Lung (tissue), 12 donors: Measurements from ENCODE around the gene UQCC5. TPM values are rescaled to one million over a fixed set of nuclear protein-coding genes. Genes with fewer than 3 reads are reported as not detected.
"Not testable (repeated sequence)": the region's sequence is repeated elsewhere in the genome, so short reads cannot be mapped to it uniquely, and the experiment has no call there.

Experiments
- ATAC-seq: fragments of 200-7000 bp; cut with Tn5 transposase; one replicate; pipeline ENCODE4 v1.9.1; 2020; ENCODE audit warnings: moderate number of reproducible peaks; ENCODE audit not compliant: insufficient read depth, low FRiP score
- DNase-seq, 3 donors: peaks; one replicate each; pipeline ENCODE4 v3.0.0-alpha.2; 2013 to 2017
- H3K27ac ChIP-seq, 2 donors: one replicate each; pipeline ENCODE4 v1.5.1; 2013; ENCODE audit warnings: mild to moderate bottlenecking in 2 of 2, moderate library complexity in 2 of 2, control low read depth in 1 of 2, inconsistent platforms in 1 of 2, low read depth in 1 of 2, low read length in 1 of 2
- H3K27me3 ChIP-seq, 3 donors: one replicate each; pipeline ENCODE4 v1.5.1; 2013; ENCODE audit warnings: low read length in 2 of 3; ENCODE audit not compliant: control insufficient read depth in 3 of 3, insufficient read depth in 3 of 3
- H3K36me3 ChIP-seq, 4 donors: one replicate each; pipeline ENCODE4 v1.5.1; 2013; ENCODE audit warnings: low read length in 4 of 4, mild to moderate bottlenecking in 1 of 4, moderate library complexity in 1 of 4; ENCODE audit not compliant: control insufficient read depth in 4 of 4, insufficient read depth in 4 of 4
- H3K4me1 ChIP-seq, 5 donors: one replicate each; pipeline ENCODE4 v1.5.1; 2013; ENCODE audit warnings: low read length in 5 of 5, mild to moderate bottlenecking in 2 of 5, moderate library complexity in 1 of 5; ENCODE audit not compliant: control insufficient read depth in 5 of 5, insufficient read depth in 5 of 5
- H3K4me3 ChIP-seq: one replicate; pipeline ENCODE4 v1.5.1; 2013; ENCODE audit warnings: mild to moderate bottlenecking, control low read depth, moderate library complexity
- H3K9ac ChIP-seq, 2 donors: one replicate each; pipeline ENCODE4 v1.5.1; 2013; ENCODE audit warnings: low read length in 2 of 2, control low read depth in 1 of 2; ENCODE audit not compliant: insufficient read depth in 1 of 2
- H3K9me3 ChIP-seq, 4 donors: one replicate each; pipeline ENCODE4 v1.5.1; 2013; ENCODE audit warnings: low read length in 3 of 4, mild to moderate bottlenecking in 1 of 4, moderate library complexity in 1 of 4; ENCODE audit not compliant: control insufficient read depth in 4 of 4, insufficient read depth in 3 of 4
- CTCF ChIP-seq: IDR thresholded peaks from 2 replicates; pipeline ENCODE4 v1.5.1; 2012; ENCODE audit warnings: mild to moderate bottlenecking; ENCODE audit errors: control extremely low read depth, extremely low read depth
- WGBS, 2 donors: extraction: QIAGEN DNeasy Blood & Tissue Kit; methylation state at CpG; one replicate each; pipeline ENCODE4 v1.1.7; 2013; 5-methylcytosine and 5-hydroxymethylcytosine counted together
- polyA plus RNA-seq, 2 donors: library from polyadenylated mRNA; stranded (reverse); fragments of 200-250 nt; gene quantifications; one replicate each; pipeline ENCODE4 v1.2.1, GENCODE V29; 2013
- total RNA-seq, 2 donors: library from RNA; depleted of rRNA in 1 of 2; stranded (reverse); fragments of >200 nt in 1 of 2; gene quantifications; one replicate each; pipeline ENCODE4 v1.2.1, GENCODE V29; 2014 to 2021
- donor health status: control.
- donor health status: control.
- donor health status: Bipolar disorder and iron deficiency.
- donor health status: healthy.
- donor health status: DM: yes; HTN: yes; CAD: no.

The UQCC5 gene
- total and polyA plus RNA-seq, 4 donors = 3.1 to 104 (median 25.9) TPM

- ATAC-seq (no peak), DNase-seq (peak in 1 of 3 donors; percentile 11)
- no peak for TF ChIP-seq CTCF
- H3K27ac ChIP-seq = peak overlapping the region in 1 of 2 donors; percentile 62
- no peaks in the 10 kb centered on the region for H3K9me3 ChIP-seq
- H3K36me3 ChIP-seq = peaks cover 0 to 40% (median 31%) of the 10 kb centered on the region in 4 donors
- WGBS, 2 donors = 91 to 92% methylated on average over 18 of the region's 18 CpGs
- H3K4me3 ChIP-seq = no peak overlapping the region
- peaks cover 7 to 46% (median 22%) of the 10 kb centered on the region in 5 donors for H3K4me1 ChIP-seq
- H3K27me3 ChIP-seq = no peaks in the 10 kb centered on the region
- H3K9ac ChIP-seq = no peak overlapping the region
Measured at GRCh38 chr3:52524258-52524751, 12.1 kb upstream of the UQCC5 start.

- peaks cover 13 to 53% (median 23%) of the 10 kb centered on the region in 5 donors for H3K4me1 ChIP-seq
- H3K9ac ChIP-seq = peak overlapping the region in 1 of 2 donors; percentile 2
- H3K27ac ChIP-seq = peak overlapping the region; percentile 5 to 89
- no peak for TF ChIP-seq CTCF
- H3K9me3 ChIP-seq = no peaks in the 10 kb centered on the region
- H3K36me3 ChIP-seq = peaks cover 0 to 40% (median 29%) of the 10 kb centered on the region in 4 donors
- ATAC-seq (no peak), DNase-seq (peak; percentile 63 to 88 (median 79))
- H3K4me3 ChIP-seq = no peak overlapping the region
- H3K27me3 ChIP-seq = no peaks in the 10 kb centered on the region
- WGBS, 2 donors = 51 to 75% methylated on average over 34 of the region's 34 CpGs
Measured at GRCh38 chr3:52524752-52525679, 11.4 kb upstream of the UQCC5 start.

- Histone ChIP-seq H3K4me1 (peaks cover 16 to 63% (median 28%) of the 10 kb centered on the region in 5 donors), H3K27ac (peak overlapping the region; percentile 5 to 89), H3K9ac (peak overlapping the region in 1 of 2 donors; percentile 2), H3K27me3 (no peaks in the 10 kb centered on the region), H3K36me3 (peaks cover 0 to 40% (median 29%) of the 10 kb centered on the region in 4 donors), H3K4me3 (no peak overlapping the region), H3K9me3 (no peaks in the 10 kb centered on the region)
- 58 to 86% methylated on average over 9 of the region's 9 CpGs for WGBS, 2 donors
- DNase-seq (peak; percentile 53 to 79 (median 65)), ATAC-seq (peak; percentile 9)
- no peak for TF ChIP-seq CTCF
Measured at GRCh38 chr3:52525680-52526561, 10.5 kb upstream of the UQCC5 start.

- Histone ChIP-seq H3K9ac (peak overlapping the region in 1 of 2 donors; percentile 30), H3K4me1 (peaks cover 21 to 69% (median 28%) of the 10 kb centered on the region in 5 donors), H3K36me3 (peaks cover 0 to 39% (median 27%) of the 10 kb centered on the region in 4 donors), H3K27ac (peak overlapping the region in 1 of 2 donors; percentile 89)
- not testable (repeated sequence) for H3K4me3 ChIP-seq, ATAC-seq, DNase-seq, H3K9me3 ChIP-seq, H3K27me3 ChIP-seq
- WGBS, 2 donors = 80 to 90% methylated on average over 5 of the region's 5 CpGs
Measured at GRCh38 chr3:52526671-52527038, 9.8 kb upstream of the UQCC5 start.
